NCI-H1105 treated with DMSO at 0.1 percent for 48 hours (cell line): Measurements from ENCODE around the gene WDR70.
A peak's percentile ranks its signal among the peaks of the same experiment; 100 is the strongest.
"Not testable (repeated sequence)": the region's sequence is repeated elsewhere in the genome, so short reads cannot be mapped to it uniquely, and the experiment has no call there.

ENCODE experiments used
- DNase-seq: peaks from one replicate; lab custom pipeline; 2025; lab: John Stamatoyannopoulos, UW

WDR70 gene

GRCh38 chr5:37517686-37518085 lies 138.6 kb downstream of the WDR70 start:
- DNase-seq, result no peak

GRCh38 chr5:37518356-37518755 lies 139.2 kb downstream of the WDR70 start:
- DNase-seq, result not testable (repeated sequence)

DNA sequence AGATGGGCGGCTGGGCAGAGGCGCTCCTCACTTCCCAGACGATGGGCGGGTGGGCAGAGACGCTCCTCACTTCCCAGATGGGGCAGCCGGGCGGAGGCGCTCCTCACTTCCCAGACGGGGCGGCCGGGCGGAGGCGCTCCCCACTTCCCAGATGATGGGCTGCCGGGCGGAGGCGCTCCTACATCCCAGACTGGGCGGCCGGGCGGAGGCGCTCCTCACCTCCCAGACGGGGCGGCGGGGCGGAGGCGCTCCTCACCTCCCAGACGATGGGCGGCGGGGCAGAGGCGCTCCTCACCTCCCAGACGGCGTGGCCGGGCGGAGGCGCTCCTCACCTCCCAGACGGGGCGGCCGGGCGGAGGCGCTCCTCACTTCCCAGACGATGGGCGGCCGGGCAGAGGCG lies 140.2 kb downstream of the WDR70 start:
- no peak for DNase-seq

DNA sequence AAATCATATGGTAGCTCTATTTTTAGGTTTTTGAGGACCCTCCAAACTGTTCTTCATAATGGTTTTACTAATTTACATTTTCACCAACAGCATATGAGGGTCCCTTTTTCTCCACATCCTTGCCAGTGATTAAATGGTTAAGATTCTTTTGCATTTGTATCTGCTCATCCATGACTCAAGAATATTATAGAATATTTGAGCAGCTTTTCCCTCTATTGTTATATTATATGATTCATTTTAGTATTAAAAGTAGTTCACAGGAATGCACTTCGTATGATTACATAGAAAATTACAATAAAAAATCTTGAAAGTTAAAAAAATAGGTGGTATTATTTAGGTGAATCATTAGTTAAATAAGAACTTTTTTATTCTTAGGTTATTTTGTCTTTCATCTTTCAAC lies 140.7 kb downstream of the WDR70 start:
- DNase-seq, result no peak

GRCh38 chr5:37520811-37521210 lies 141.7 kb downstream of the WDR70 start:
- DNase-seq, result no peak

DNA sequence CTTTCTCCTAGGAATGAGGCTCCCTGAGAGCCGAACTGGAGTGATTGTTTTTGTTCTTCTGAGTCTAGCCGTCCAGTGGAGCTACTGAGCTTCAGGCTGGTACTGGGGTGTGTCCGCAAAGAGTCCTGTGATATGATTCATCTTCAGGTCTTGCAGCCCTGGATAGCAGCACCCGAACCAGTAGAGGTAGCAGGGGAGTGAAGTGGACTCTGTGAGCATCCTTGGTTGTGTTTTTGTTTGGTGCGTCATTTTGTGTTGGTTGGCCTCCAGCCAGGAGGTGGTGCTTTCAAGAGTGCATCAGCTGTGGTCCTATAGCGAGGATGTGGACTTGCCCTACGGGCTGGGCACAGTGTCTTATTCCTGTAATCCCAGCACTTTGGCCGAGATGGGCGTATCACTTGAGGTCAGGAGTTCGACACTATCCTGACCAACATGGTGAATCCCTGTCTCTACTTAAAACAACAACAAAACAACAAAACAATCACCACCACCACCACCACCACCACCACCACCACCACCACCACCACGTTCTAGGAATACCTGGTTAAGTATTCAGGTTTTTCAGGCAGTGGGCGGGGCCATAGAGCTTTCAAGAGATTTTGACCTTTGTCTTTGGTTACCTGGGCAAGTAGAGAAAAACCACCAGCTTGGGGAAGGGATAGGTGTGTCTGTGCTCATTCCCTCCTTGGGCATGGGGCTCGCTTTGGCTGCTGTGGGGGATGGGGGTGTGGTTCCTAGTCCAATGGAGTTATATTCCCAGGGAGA lies 154.0 kb downstream of the WDR70 start:
- DNase-seq, result no peak

DNA sequence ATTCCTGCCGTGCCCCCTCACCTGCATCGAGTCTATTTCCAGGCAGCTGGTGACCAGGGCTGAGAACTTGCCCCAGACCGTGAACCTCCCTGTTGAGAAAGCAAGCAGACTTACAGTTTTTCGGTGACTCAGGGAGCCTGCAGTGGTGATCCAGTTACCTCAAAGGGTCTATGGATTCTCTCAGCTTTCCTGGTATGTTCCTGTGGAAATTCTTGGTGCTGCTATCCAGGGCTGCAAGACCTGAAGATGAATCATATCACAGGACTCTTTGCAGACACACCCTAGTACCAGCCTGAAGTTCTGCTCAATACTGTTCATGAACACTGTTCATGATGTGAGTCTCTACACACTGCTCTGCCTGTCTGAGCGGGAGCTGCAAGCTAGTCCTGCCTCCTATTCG lies 154.7 kb downstream of the WDR70 start:
- no peak for DNase-seq

DNA sequence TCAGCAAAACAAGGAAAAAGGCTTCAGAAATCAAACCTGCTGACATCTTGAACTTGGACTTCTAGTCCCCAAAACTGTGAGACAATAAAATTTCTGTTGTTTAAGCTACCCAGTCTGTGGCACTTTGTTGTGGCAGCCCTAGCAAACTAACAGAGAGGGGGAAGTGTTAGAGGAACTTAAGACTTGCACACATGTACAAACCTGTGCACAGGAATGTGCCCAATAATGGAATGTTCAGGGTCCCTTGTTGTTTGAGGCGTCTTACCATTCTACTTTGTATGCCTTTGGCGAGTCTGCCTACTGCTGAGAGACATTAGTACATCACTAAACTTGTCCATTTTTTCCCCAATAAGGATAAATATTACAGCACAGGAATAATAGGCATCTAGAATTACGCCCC lies 160.3 kb downstream of the WDR70 start:
- no peak for DNase-seq

DNA sequence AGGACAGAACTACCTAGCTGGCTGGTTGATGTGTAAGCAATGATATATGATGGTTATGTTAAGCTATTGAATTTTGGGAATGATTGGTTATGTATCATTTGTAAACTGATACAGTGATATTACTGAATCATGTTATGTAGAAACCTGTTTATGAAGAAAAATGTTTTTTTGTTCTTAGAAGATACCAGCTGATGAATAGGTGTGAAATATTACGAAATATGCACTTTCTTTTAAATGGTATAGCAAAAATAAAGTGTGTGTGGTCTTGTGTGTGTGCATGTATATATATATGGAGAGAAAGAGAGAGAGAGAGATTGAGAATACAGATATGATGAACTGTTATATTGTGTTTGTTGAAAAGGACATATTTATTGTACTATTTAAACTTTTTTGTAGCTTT lies 164.1 kb downstream of the WDR70 start:
- DNase-seq, result no peak

- DNase-seq, result no peak
Measured at GRCh38 chr5:37549411-37549810, 170.3 kb downstream of the WDR70 start.

DNA sequence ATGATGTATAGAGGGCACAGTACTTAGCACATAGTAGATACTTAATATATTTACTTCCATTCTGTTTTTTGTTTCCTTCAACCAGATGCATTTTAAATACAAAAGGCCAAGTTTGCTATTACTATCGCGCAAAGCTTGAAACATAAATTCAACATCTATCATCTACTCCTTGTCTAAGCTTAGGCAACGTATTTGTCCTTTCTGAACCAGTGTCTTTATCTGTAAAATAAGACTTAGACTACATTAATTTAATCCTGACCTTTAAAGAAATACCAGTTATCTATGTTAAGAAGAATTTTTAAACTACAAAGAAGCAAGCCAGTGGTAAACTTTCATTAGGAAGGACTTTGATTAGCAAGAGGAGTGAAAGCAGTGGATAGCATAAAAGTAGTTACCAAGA lies 173.0 kb downstream of the WDR70 start:
- DNase-seq, result no peak

DNA sequence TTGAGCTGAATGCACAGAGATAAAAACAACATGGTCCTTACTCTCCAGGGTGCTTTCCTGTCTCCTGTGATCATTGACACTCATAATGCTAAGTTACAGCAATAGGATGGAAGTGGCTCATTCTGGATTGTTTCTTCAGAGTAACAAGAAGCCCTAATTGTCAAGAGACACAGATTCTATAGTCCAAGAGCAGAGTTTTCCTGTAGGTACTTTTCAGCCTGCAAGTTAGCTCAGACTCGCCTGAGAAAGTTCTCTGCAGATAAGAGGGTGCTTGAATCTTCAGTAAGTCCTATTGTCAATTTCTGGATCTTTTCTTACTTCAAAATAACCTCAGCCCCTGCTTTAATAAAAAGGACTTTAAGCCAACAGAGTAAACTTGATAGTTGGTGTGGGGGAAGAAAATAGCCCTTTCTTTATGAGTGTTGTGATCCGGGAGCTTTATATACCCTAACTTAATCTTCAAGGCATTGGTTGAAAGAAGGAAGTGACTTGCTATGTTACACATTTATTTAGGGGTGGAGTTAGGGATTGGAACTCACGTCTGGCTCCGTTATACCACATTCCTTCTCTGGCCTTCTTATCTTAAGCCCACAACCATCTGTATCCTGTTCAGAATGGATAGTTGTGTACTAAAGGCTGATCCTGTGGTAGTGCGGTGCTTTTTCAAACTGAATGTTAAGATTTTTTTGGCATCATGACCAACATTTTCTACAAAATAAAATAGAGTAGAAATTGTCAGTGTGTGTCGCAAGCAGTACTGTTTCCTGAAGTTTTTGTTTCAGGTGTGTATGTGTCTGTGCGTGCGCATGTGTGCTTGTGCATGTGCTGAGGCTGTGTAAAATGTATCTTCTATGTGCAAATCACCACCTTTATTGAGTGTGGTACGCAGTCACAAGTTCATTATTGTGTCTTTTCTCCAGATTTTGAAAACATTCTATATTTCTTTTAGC lies 173.9 kb downstream of the WDR70 start:
- no peak for DNase-seq

- DNase-seq, result no peak
Measured at GRCh38 chr5:37553720-37554404, 174.7 kb downstream of the WDR70 start.

- DNase-seq, result no peak
Measured at GRCh38 chr5:37554405-37554739, 175.3 kb downstream of the WDR70 start.

DNA sequence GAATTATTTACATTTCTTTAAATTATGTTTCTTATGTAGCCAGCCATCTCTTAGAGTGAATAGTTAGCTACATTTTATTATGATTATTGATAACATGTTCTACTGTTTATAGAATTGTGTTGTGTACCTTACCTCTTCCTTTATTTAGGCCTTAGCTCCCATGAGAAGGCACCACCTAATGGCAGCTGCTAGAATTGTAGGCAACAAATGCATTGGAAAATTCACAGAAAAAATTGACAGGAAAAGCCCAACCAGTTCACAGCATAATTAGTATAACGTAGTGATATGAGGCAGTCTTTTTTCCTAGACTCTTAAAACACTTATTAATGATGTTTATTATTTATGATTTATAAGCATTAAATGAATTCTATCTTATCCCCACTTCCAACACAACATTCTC lies 175.8 kb downstream of the WDR70 start:
- DNase-seq, result peak; percentile 2

DNA sequence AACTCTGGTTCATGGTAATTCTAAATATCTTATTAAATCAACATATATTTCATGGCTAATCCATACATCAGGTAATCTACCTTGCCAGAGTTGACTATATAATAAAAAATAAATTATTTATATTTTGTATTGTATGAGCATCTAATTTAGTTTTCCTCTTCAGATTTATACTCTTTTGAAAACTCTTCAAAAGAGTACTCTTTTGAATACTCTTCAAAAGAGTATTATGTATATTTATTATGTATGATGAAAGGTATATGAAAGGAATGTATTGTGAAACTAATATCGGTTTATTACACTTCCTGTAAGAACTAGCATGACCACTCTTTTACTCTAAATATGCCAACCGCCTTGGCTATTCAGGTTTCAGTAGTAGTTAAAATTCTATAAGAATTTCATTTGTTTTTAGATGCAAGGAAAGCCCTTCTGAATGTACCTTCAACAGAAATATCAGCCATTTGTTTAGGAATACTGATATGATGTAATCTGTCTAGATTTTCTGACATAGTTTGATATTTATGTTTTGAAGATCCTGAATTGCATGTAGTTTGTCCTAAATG lies 178.7 kb downstream of the WDR70 start:
- no peak for DNase-seq

GRCh38 chr5:37565062-37565670 lies 186.0 kb downstream of the WDR70 start:
- no peak for DNase-seq

- no peak for DNase-seq
Measured at GRCh38 chr5:37567566-37567965, 188.4 kb downstream of the WDR70 start.

DNA sequence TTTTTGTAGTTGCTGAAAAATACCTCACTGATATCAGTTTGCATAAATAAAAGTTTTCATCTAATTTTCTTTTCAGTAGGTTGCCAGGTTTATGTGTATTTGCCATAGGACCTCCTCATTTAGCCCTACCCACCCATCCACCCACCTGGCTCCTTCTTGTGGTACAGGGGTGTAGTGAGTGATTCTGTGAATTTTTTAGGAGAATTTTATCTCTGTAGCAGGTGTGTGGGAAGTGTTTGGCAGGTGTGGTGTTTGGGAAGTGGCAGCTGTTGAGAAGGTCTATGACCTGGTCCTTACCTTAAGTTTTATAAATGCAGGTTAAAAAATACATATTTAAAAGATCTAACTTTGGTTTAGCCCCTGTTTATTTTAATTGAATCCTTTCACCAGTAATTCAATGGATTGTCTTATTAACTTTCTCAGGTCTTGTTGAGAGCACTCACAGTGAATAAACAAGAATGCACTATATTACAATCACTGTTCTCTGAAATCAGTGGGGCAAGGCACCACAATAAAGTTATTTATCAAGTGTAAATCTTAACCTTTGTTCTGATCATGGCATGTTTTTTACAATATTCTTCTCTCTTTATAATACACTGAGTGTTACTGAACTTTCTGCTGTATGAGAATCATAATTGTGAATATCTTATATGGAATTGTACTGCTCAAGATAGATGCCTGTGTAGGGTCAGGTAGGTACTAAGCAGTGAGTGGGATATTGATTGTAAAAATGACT lies 189.1 kb downstream of the WDR70 start:
- no peak for DNase-seq

DNA sequence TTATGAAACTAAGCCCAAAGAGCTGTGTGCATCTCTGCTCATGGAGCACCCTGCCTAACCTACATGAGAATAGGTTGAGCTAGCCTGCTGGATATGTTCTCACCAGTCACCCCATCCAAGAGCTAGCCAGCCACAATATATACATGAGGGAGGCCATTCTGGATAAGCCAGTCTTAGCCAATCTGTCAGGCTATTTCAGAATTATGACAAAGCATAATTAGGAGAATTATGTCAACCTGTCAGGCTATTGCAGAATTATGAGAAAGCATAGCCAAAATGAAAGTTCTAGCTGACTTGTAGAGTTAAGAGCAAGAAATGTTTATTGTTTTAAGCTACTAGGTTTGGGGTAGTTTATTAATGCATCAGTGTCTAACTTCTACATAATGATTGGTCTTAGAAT lies 189.8 kb downstream of the WDR70 start:
- no peak for DNase-seq

GRCh38 chr5:37569466-37569865 lies 190.3 kb downstream of the WDR70 start:
- no peak for DNase-seq
